Measurements from ENCODE around the gene MAST4. TPM values are rescaled to one million over a fixed set of nuclear protein-coding genes. Genes with fewer than 3 reads are reported as not detected.

MAST4 gene
- total RNA-seq, 2 experiments from 2014 or later: 1.3 to 21.9 TPM

- Histone ChIP-seq H2AFZ (ENCODE audit: low read length) (no peak overlapping the region), H3K27ac (ENCODE audit: low read depth, low read length, poor library complexity, severe bottlenecking) (no peak overlapping the region), H3K4me2 (ENCODE audit: low read length) (no peak overlapping the region), H3K9me3 (ENCODE audit: low read length) (no peaks in the 10 kb centered on the region), H3K9me2 (ENCODE audit: insufficient read depth, low read length) (no peaks in the 10 kb centered on the region), H3K36me3 (ENCODE audit: insufficient read depth, low read length) (no peaks in the 10 kb centered on the region), H4K20me1 (ENCODE audit: insufficient read depth, low read length) (no peaks in the 10 kb centered on the region), H3K4me1 (ENCODE audit: insufficient read depth, low read length, poor library complexity, severe bottlenecking) (no peaks in the 10 kb centered on the region), H3K79me2 (ENCODE audit: insufficient read depth, low read depth, low read length) (no peaks in the 10 kb centered on the region), H3K4me3 (ENCODE audit: low read depth, low read length, poor library complexity, severe bottlenecking) (no peak overlapping the region)
- intact Hi-C loops (cut with micrococcal nuclease; ENCODE audit: unreplicated experiment): no loop called here
- ChIA-PET POLR2A (interaction anchor here (0.6 kb wide), 1 partner anchor 1019 kb away, joined by 5 read pairs; no protein-coding TSS in a partner anchor), CTCF (ENCODE audit: unreplicated experiment) (no interaction called here)
- TF ChIP-seq EZH2phosphoT487 (IDR thresholded peaks at IDR 0.05; ENCODE audit: borderline replicate concordance, low read depth, low read length): no peak
- TF ChIP-seq CTCF (conservative IDR thresholded peaks at IDR 0.05; ENCODE audit: low read length): no peak
- no TSS peak for BruUV-seq (replicated peaks)
- no peak for DNase-seq (ENCODE audit: low spot score)
These were observed 496.3 kb downstream of the MAST4 start for GRCh38 chr5:67092535-67092934.

GRCh38 chr5:67093279-67093678 is 497.1 kb downstream of the MAST4 start:
- no peaks in the 10 kb centered on the region for H3K9me2 ChIP-seq (ENCODE audit: insufficient read depth, low read length)
- ChIA-PET POLR2A (no interaction called here), CTCF (ENCODE audit: unreplicated experiment) (no interaction called here)
- H3K36me3 ChIP-seq (ENCODE audit: insufficient read depth, low read length): no peaks in the 10 kb centered on the region
- no peak for DNase-seq (ENCODE audit: low spot score)
- H3K79me2 ChIP-seq (ENCODE audit: insufficient read depth, low read depth, low read length): no peaks in the 10 kb centered on the region
- no peaks in the 10 kb centered on the region for H3K9me3 ChIP-seq (ENCODE audit: low read length)
- intact Hi-C loops (cut with micrococcal nuclease; ENCODE audit: unreplicated experiment): no loop called here
- no peak overlapping the region for H3K4me3 ChIP-seq (ENCODE audit: low read depth, low read length, poor library complexity, severe bottlenecking)
- BruUV-seq (replicated peaks): no TSS peak
- H4K20me1 ChIP-seq (ENCODE audit: insufficient read depth, low read length): no peaks in the 10 kb centered on the region
- no peak overlapping the region for H3K27ac ChIP-seq (ENCODE audit: low read depth, low read length, poor library complexity, severe bottlenecking)
- no peak overlapping the region for H3K4me2 ChIP-seq (ENCODE audit: low read length)
- H3K4me1 ChIP-seq (ENCODE audit: insufficient read depth, low read length, poor library complexity, severe bottlenecking): no peaks in the 10 kb centered on the region
- no peak overlapping the region for H2AFZ ChIP-seq (ENCODE audit: low read length)
- TF ChIP-seq EZH2phosphoT487 (IDR thresholded peaks at IDR 0.05; ENCODE audit: borderline replicate concordance, low read depth, low read length) (no peak), CTCF (conservative IDR thresholded peaks at IDR 0.05; ENCODE audit: low read length) (no peak)

DNA sequence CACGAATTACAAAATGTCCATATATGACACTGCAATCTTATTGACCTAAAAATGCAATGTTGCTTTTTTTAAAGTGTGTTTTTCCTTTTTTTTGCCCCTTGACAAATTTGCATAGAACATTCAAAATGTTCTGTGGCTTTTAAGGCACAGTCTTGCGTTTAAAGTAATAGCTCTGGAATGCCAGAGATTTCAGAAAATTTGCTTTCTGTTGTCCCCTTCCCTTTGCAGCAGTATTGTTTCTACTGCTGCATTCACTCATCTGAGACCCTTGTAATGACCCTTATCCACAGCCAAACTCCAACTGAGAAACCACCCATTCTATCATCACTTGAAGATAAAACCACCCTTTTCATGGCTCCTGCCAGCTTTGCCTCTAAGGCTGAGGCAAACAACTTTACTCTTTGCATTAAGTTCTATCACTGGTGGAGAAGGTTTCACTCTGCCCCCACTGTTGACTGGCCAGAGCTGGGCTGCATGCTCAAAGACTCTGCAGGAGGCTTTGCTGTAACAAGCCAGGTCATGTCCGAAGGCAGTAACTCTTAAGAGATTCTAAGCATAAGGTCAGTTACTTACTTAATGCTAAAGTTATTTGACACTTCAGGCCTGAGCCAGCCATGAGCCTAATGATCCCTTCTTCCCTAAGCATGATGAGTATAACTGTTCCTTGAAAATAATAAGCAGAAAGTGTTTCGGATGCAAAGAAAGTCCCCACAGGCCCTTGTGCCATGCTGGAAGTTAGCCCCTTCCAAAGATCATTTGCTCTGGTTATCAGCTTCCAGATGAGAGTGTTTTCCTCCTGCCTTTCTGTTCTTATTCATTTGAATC is 498.5 kb downstream of the MAST4 start:
- H3K27ac ChIP-seq (ENCODE audit: low read depth, low read length, poor library complexity, severe bottlenecking): no peak overlapping the region
- H2AFZ ChIP-seq (ENCODE audit: low read length): no peak overlapping the region
- H3K9me3 ChIP-seq (ENCODE audit: low read length): no peaks in the 10 kb centered on the region
- CTCF ChIA-PET (ENCODE audit: unreplicated experiment): no interaction called here
- H3K4me3 ChIP-seq (ENCODE audit: low read depth, low read length, poor library complexity, severe bottlenecking): no peak overlapping the region
- POLR2A ChIA-PET: no interaction called here
- no peak for DNase-seq (ENCODE audit: low spot score)
- H3K4me1 ChIP-seq (ENCODE audit: insufficient read depth, low read length, poor library complexity, severe bottlenecking): no peaks in the 10 kb centered on the region
- BruUV-seq (replicated peaks): no TSS peak
- H3K79me2 ChIP-seq (ENCODE audit: insufficient read depth, low read depth, low read length): no peaks in the 10 kb centered on the region
- H3K4me2 ChIP-seq (ENCODE audit: low read length): no peak overlapping the region
- no peaks in the 10 kb centered on the region for H3K9me2 ChIP-seq (ENCODE audit: insufficient read depth, low read length)
- H3K36me3 ChIP-seq (ENCODE audit: insufficient read depth, low read length): no peaks in the 10 kb centered on the region
- no peaks in the 10 kb centered on the region for H4K20me1 ChIP-seq (ENCODE audit: insufficient read depth, low read length)
- intact Hi-C loops (cut with micrococcal nuclease; ENCODE audit: unreplicated experiment): no loop called here
- TF ChIP-seq CTCF (conservative IDR thresholded peaks at IDR 0.05; ENCODE audit: low read length) (no peak), EZH2phosphoT487 (IDR thresholded peaks at IDR 0.05; ENCODE audit: borderline replicate concordance, low read depth, low read length) (no peak)
